ENCODE data around the gene POLR1G. TPM values are rescaled to one million over a fixed set of nuclear protein-coding genes. Genes with fewer than 3 reads are reported as not detected.

The POLR1G gene
- total RNA-seq, 1 experiment from 2014 or later, result 43.4 TPM

DNA sequence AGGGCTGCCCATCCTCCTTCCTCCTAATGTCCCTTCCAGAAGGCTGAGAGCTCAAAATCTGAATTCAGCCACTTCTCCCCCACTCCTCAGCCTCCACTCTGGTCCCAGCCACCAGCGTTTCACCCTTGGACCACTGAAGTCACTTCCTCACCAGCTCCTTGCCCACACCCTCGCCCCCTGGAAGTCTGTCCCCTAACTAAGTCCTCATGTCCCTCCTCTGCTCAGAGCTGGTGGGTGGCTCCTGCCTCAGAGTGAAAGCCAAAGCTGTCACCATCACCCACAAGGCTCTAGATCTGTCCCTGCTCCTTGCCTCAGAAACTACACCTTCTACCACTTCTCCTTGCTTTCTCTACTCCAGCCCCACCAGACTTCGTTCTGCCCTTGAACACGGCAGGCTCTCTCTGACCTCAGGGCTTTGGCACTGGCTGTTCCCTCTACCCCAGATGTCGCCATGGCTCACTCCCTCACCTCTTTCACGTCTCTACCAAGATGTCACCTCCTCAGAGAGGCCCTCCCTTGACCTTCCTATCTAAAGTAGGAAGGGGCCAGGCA, 15.6 kb downstream of the POLR1G start:
- Histone ChIP-seq H4K91ac (ENCODE audit: insufficient read length, low read depth, low read length) (no peak overlapping the region), H3K27me3 (ENCODE audit: insufficient read depth, low read length) (no peaks in the 10 kb centered on the region), H3K4ac (ENCODE audit: low read depth, low read length) (no peak overlapping the region), H4K5ac (ENCODE audit: insufficient read length, low read depth, low read length) (no peak overlapping the region), H2BK120ac (ENCODE audit: low read depth, low read length, poor library complexity, severe bottlenecking) (no peak overlapping the region), H3K9ac (ENCODE audit: extremely low read depth, insufficient read length, low read length) (no peak overlapping the region), H3K14ac (ENCODE audit: insufficient read depth, low read length) (no peak overlapping the region), H3K4me1 (ENCODE audit: insufficient read depth, low read length) (peaks cover 2% of the 10 kb centered on the region; the same call in 1 of the 2 replicates), H2AK5ac (ENCODE audit: insufficient read length, low read length) (no peak overlapping the region), H2BK12ac (ENCODE audit: insufficient read length, low read depth, low read length) (no peak overlapping the region), H2BK15ac (ENCODE audit: low read depth, low read length) (no peak overlapping the region), H2BK20ac (ENCODE audit: low read depth, low read length, poor library complexity, severe bottlenecking) (no peak overlapping the region), H3K79me2 (ENCODE audit: insufficient read depth, low read length) (no peaks in the 10 kb centered on the region), H4K20me1 (ENCODE audit: control insufficient read depth, insufficient read depth, insufficient read length) (no peaks in the 10 kb centered on the region), H3K79me1 (ENCODE audit: insufficient read depth, low read depth, low read length, poor library complexity, severe bottlenecking) (no peaks in the 10 kb centered on the region), H2BK5ac (ENCODE audit: insufficient read length, low read length) (no peak overlapping the region), H3K9me3 (ENCODE audit: control insufficient read depth, low read depth, low read length) (no peaks in the 10 kb centered on the region), H4K8ac (replicated peaks; ENCODE audit: insufficient read length, low read depth, low read length) (no peak overlapping the region), H3K56ac (ENCODE audit: insufficient read length, low read depth, low read length) (no peak overlapping the region), H3K18ac (ENCODE audit: insufficient read length, low read depth, low read length) (no peak overlapping the region), H3K23me2 (ENCODE audit: insufficient read length, low read depth, low read length, poor library complexity, severe bottlenecking) (peaks cover 10% of the 10 kb centered on the region), H2AFZ (ENCODE audit: low read length) (no peak overlapping the region), H3T11ph (ENCODE audit: low read length) (no peak overlapping the region), H3K27ac (ENCODE audit: insufficient read length, low read depth, low read length) (no peak overlapping the region), H3K23ac (ENCODE audit: insufficient read length, low read depth, low read length) (no peak overlapping the region), H3K4me2 (ENCODE audit: insufficient read depth, insufficient read length, low read length) (no peak overlapping the region)
- no peak for DNase-seq
- peaks cover 14 to 34% (median 32%) of the 10 kb centered on the region in 3 experiments; a peak in 6 of 7 replicates for H3K36me3 Mint-ChIP-seq (ENCODE audit: insufficient read depth in 1 of 3, low read depth in 3 of 3)
- peak overlapping the region; percentile 6 to 17; a peak in 3 of 5 replicates for H3K4me3 Mint-ChIP-seq
- TF ChIP-seq, protein P1, sequence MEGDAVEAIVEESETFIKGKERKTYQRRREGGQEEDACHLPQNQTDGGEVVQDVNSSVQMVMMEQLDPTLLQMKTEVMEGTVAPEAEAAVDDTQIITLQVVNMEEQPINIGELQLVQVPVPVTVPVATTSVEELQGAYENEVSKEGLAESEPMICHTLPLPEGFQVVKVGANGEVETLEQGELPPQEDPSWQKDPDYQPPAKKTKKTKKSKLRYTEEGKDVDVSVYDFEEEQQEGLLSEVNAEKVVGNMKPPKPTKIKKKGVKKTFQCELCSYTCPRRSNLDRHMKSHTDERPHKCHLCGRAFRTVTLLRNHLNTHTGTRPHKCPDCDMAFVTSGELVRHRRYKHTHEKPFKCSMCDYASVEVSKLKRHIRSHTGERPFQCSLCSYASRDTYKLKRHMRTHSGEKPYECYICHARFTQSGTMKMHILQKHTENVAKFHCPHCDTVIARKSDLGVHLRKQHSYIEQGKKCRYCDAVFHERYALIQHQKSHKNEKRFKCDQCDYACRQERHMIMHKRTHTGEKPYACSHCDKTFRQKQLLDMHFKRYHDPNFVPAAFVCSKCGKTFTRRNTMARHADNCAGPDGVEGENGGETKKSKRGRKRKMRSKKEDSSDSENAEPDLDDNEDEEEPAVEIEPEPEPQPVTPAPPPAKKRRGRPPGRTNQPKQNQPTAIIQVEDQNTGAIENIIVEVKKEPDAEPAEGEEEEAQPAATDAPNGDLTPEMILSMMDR (conservative IDR thresholded peaks at IDR 0.05), result no peak
- H3K9me3 Mint-ChIP-seq, result no peaks in the 10 kb centered on the region; a peak in 1 of 5 replicates
- H3K27ac Mint-ChIP-seq, result peak overlapping the region in 2 of 3 experiments; percentile 2 to 20; a peak in 4 of 7 replicates
- H3K27me3 Mint-ChIP-seq (ENCODE audit: low read depth), result no peaks in the 10 kb centered on the region
- WGBS (ENCODE audit: extremely low coverage, insufficient read length, low lambda C conversion rate), result no CpG with 5 or more reads among the region's 6 CpGs
- peaks cover 23 to 30% of the 10 kb centered on the region in 2 experiments for H3K4me1 Mint-ChIP-seq
